GM13977 (cell line): ENCODE measurements around the gene SERPINB7.
A peak's percentile ranks its signal among the peaks of the same experiment; 100 is the strongest.

ENCODE experiments used
- DNase-seq: peaks from one replicate; pipeline ENCODE4 v3.0.0; 2012; ENCODE audit warnings: low spot score
- CTCF ChIP-seq: IDR thresholded peaks from 2 replicates; pipeline ENCODE4 v1.5.1; 2012; ENCODE audit warnings: mild to moderate bottlenecking, control low read depth; ENCODE audit not compliant: insufficient read depth; ENCODE audit errors: extremely low read depth, missing control alignments
- in situ Hi-C: fragments of 300-500 bp; cut with MboI; formaldehyde crosslinking; loops from one replicate; pipeline ENCODE4 v1.12.0; 2022; ENCODE audit warnings: low sequenced_read_pairs, low pct_unique_long_range_greater_than_20kb, mixed read lengths, inconsistent platforms; ENCODE audit not compliant: unreplicated experiment

The SERPINB7 gene

GRCh38 chr18:63820694-63821093, 45.5 kb downstream of the SERPINB7 start:
- in situ Hi-C loops = no loop called here
- TF ChIP-seq CTCF = no peak
- no peak for DNase-seq

GRCh38 chr18:63823516-63824219, 48.5 kb downstream of the SERPINB7 start:
- DNase-seq = no peak
- peak; percentile 51 for TF ChIP-seq CTCF
- in situ Hi-C loops = no loop called here

GRCh38 chr18:63824220-63824525, 49.0 kb downstream of the SERPINB7 start:
- TF ChIP-seq CTCF = no peak
- in situ Hi-C loops = no loop called here
- DNase-seq = no peak

GRCh38 chr18:63828120-63828519, 52.9 kb downstream of the SERPINB7 start:
- TF ChIP-seq CTCF = no peak
- in situ Hi-C loops = loop anchor here (25.0 kb wide), 2 partner anchors 241 to 816 kb away; partner anchors contain the start of gene SERPINB13
- DNase-seq = no peak

GRCh38 chr18:63828656-63829055, 53.4 kb downstream of the SERPINB7 start:
- no peak for DNase-seq
- in situ Hi-C loops = loop anchor here (25.0 kb wide), 2 partner anchors 241 to 816 kb away; partner anchors contain the start of gene SERPINB13
- TF ChIP-seq CTCF = no peak

GRCh38 chr18:63829886-63830285, 54.7 kb downstream of the SERPINB7 start:
- DNase-seq = no peak
- TF ChIP-seq CTCF = no peak
- in situ Hi-C loops = loop anchor here (25.0 kb wide), 2 partner anchors 243 to 818 kb away; partner anchors contain the start of gene SERPINB13
